GM08714 (cell line): ENCODE data around the gene BARX2.

Source experiments
- H3K4me3 ChIP-seq: fragments of 200-500 bp; sonication (Bioruptor generic); 2 replicates; pipeline ENCODE4 v1.5.1; 2014; ENCODE audit warnings: mild to moderate bottlenecking, low read length, inconsistent platforms
- ZNF274 ChIP-seq: IDR thresholded peaks from 2 replicates; pipeline ENCODE4 v1.6.1; 2012; ENCODE audit warnings: mild to moderate bottlenecking, low read depth, low read length

Gene BARX2

GRCh38 chr11:129455756-129456655 is 80.4 kb downstream of the BARX2 start:
- no peak overlapping the region for H3K4me3 ChIP-seq
- TF ChIP-seq ZNF274: no peak

- TF ChIP-seq ZNF274: no peak
- H3K4me3 ChIP-seq: no peak overlapping the region
These were observed 81.7 kb downstream of the BARX2 start for GRCh38 chr11:129457321-129457720.

GRCh38 chr11:129458278-129458677 is 82.6 kb downstream of the BARX2 start:
- H3K4me3 ChIP-seq: no peak overlapping the region
- no peak for TF ChIP-seq ZNF274

GRCh38 chr11:129458756-129459535 is 83.3 kb downstream of the BARX2 start:
- TF ChIP-seq ZNF274: no peak
- H3K4me3 ChIP-seq: no peak overlapping the region

DNA sequence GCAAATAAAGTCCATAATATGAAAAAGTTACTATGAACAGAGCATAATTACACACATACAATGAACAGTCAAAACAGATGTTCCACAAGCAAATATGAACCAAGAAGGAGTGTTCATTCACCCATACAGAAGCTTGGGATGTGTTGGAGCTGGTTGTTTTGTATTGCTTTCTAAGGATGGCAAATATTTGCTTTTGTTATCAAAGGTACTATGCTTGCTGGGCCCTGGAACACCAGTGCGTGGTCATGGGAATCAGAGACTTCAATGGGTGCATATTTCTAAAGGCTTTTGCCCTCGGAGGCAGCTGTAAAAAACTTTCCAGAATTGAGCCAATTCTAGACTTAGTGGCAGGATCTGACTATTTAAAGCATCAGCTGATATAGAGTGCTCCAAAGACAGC is 85.1 kb downstream of the BARX2 start:
- TF ChIP-seq ZNF274: no peak
- H3K4me3 ChIP-seq: no peak overlapping the region

DNA sequence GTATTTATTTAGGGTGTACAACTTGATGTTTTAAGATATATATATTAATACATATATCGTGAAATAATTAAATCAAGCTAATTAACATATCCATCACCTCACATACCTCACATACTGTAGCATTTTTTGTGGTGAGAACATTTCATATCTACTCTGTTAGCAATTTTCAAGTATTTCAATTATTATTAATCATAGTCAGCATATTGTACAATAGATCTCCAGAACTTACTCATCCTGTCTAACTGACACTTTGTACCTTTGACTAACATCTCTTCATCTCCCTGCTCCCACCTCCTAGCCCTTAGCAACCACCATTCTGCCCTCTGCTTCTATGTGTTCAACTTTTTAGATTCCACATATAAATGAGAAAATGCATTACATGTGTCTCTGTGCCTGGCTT is 108.4 kb downstream of the BARX2 start:
- no peak overlapping the region for H3K4me3 ChIP-seq
- no peak for TF ChIP-seq ZNF274

GRCh38 chr11:129489249-129489648 is 113.6 kb downstream of the BARX2 start:
- no peak for TF ChIP-seq ZNF274
- no peak overlapping the region for H3K4me3 ChIP-seq

DNA sequence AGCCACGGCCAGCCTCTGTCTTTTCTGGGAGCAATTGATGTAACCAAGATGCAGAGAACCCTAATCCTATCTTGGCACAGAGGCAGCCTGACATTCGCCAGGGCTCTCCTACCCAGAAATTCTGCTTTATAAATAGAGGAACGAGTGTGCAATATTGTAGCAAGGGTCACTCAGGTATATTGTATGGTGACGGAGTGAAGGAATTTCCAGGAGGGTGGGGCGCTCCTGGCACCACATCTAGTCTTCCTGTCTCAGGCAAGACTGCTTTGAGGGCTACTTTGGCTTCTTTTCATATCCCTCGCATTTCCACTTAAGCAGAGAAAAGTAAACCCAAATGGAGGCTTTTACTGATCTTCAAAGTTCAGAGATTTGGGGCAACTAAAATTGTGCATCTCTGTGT is 114.4 kb downstream of the BARX2 start:
- no peak for TF ChIP-seq ZNF274
- no peak overlapping the region for H3K4me3 ChIP-seq

- H3K4me3 ChIP-seq: no peak overlapping the region
- TF ChIP-seq ZNF274: no peak
These were observed 118.1 kb downstream of the BARX2 start for GRCh38 chr11:129493746-129494145.
